Tibial nerve (tissue), 4 donors: ENCODE measurements around the gene MAGI1.

ENCODE experiments used
- EP300 ChIP-seq, 2 donors: sonication (generic); formaldehyde crosslinking; IDR thresholded peaks; one replicate each; pipeline ENCODE4 v1.6.1; 2017; ENCODE audit warnings: antibody characterized with exemption in 2 of 2, mild to moderate bottlenecking in 1 of 2
- POLR2A ChIP-seq, 2 donors: fragments of 450-650 bp; IDR thresholded peaks; one replicate each; pipeline ENCODE4 v1.6.1; 2017; ENCODE audit warnings: antibody characterized with exemption in 2 of 2, mild to moderate bottlenecking in 2 of 2, moderate library complexity in 2 of 2
- TF ChIP-seq, protein P1 (sequence below), 5 experiments: fragments of 200-600 bp in 3 of 5; fragments of 450-650 bp in 2 of 5; sonication (generic) in 3 of 5; IDR thresholded peaks; one replicate each; pipeline ENCODE4 v1.5.1; 2016 to 2019; ENCODE audit warnings: antibody characterized with exemption in 5 of 5, mild to moderate bottlenecking in 3 of 5, moderate library complexity in 2 of 5

DNA sequence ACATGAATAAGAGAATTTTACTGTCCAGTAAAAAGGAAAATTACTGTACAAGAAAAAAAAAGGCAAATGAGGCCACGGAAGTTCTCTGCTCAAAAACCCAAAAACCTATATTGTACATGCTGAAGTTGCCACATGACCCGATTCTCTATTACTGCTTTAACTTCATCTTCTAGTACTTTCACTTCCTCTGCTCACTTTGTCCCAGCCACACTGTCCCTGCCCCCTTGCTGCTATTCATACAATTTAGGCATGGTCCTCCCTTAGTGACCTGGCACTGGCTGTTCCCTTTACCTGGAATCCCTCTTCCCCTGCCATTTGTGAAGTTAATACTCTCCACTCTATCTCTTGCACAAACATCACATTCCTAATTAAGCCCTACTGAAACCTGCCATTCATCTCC, 457.4 kb downstream of the MAGI1 start:
- no peak for TF ChIP-seq POLR2A (IDR thresholded peaks at IDR 0.05)
- TF ChIP-seq EP300 (IDR thresholded peaks at IDR 0.05) = no peak
- TF ChIP-seq, protein P1, sequence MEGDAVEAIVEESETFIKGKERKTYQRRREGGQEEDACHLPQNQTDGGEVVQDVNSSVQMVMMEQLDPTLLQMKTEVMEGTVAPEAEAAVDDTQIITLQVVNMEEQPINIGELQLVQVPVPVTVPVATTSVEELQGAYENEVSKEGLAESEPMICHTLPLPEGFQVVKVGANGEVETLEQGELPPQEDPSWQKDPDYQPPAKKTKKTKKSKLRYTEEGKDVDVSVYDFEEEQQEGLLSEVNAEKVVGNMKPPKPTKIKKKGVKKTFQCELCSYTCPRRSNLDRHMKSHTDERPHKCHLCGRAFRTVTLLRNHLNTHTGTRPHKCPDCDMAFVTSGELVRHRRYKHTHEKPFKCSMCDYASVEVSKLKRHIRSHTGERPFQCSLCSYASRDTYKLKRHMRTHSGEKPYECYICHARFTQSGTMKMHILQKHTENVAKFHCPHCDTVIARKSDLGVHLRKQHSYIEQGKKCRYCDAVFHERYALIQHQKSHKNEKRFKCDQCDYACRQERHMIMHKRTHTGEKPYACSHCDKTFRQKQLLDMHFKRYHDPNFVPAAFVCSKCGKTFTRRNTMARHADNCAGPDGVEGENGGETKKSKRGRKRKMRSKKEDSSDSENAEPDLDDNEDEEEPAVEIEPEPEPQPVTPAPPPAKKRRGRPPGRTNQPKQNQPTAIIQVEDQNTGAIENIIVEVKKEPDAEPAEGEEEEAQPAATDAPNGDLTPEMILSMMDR (IDR thresholded peaks at IDR 0.05) = no peak
